Muscle of arm (tissue), 12 donors: ENCODE data around the gene HOMER1. TPM values are rescaled to one million over a fixed set of nuclear protein-coding genes. Genes with fewer than 3 reads are reported as not detected.

ENCODE experiments used
- DNase-seq: peaks from one replicate; pipeline ENCODE4 v3.0.0-alpha.2; 2013
- polyA plus RNA-seq, 12 donors: library from polyadenylated mRNA; unstranded; fragments of 120-200 nt; gene quantifications; one replicate each; pipeline ENCODE4 v1.2.1, GENCODE V29; 2013; ENCODE audit not compliant: insufficient read length in 12 of 12

HOMER1 gene
- polyA plus RNA-seq, 12 donors, result 10.5 to 43.3 (median 34.3) TPM; not detected in 1

DNA sequence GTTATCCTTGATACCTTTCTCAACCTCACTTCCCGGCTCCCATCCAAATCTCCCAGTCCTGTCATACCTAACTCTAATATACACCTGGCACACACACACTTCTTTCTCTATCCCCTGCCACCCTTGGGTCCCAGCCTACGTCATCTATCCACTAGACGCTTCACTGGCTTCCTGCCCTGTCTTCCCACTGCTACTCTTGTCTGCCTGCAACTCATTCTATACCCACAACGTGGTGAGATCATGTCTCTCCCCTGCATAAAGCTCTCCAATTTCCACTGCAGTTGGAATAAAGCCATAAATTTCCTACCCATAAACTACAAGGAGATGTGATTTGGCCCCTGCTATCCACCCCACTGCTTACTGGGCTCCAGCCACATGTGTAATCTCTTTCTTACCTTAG lies 184.5 kb downstream of the HOMER1 start:
- no peak for DNase-seq

Other genes starting within 250 kb of the HOMER1 start
- gene TENT2, start 98.3 kb upstream of the HOMER1 start, polyA plus RNA-seq, result 10 to 100 TPM in 11 of 12 donors, not detected in 1; 20.3 to 64.5 (median 38.1) TPM
- gene CMYA5, start 175.7 kb upstream of the HOMER1 start, polyA plus RNA-seq, result 100 to 1,000 TPM in 9 of 12 donors, 10 to 100 TPM in 2, not detected in 1; 62.8 to 304 (median 224) TPM